GM21619 (cell line): ENCODE data around the gene OTP.

ENCODE experiments used
- ATAC-seq: cut with Tn5 transposase; IDR thresholded peaks from one replicate; pipeline ENCODE4 v1.9.1; 2021; ENCODE audit not compliant: unreplicated experiment

The OTP gene

GRCh38 chr5:77637998-77638762, at the start of gene OTP:
Gene OTP, minus strand, starts transcription at chr5:77638713. Its CDS starts 164 bp downstream, at chr5:77638549.
- no peak for ATAC-seq

GRCh38 chr5:77683171-77683732, 44.7 kb upstream of the OTP start:
- no peak for ATAC-seq

GRCh38 chr5:77670526-77670925, 32.0 kb upstream of the OTP start:
- ATAC-seq, result no peak

GRCh38 chr5:77669677-77670076, 31.2 kb upstream of the OTP start:
- ATAC-seq, result no peak

DNA sequence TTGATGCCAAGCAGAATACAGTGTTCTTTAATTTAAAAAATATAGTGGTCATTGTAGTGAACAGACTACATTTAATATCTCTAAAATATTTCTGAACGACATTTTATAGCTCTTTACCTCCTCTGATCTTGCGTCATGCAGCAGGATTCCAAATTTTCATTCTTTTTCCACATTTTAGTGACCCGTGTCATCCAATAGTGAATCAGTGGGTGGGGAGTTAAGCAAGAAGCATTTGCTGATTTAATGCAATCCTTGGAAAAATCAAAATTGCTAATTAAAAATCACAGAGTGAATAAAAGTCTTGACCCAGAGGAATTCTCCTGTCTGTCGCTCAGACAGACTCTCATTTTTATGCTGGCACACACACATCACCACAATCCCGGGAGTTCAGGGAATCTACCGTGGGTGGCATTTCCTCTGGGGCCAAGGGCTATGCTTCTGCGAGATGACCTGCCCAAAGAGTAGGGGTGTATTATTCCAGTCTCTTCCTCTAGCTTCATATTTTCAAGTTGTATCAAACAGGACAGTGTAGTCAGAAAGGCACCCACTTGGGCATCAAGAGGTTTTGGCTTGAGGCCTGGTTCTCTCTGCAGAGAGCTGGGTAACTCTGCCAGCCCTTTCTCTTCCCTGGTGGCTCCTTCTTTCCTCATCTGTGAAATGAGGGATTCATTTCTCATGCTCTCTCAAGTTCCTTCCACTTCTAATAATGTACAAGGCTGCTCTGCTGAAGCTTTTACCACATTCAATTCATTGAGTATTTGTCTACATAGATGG, 24.8 kb upstream of the OTP start:
- no peak for ATAC-seq

DNA sequence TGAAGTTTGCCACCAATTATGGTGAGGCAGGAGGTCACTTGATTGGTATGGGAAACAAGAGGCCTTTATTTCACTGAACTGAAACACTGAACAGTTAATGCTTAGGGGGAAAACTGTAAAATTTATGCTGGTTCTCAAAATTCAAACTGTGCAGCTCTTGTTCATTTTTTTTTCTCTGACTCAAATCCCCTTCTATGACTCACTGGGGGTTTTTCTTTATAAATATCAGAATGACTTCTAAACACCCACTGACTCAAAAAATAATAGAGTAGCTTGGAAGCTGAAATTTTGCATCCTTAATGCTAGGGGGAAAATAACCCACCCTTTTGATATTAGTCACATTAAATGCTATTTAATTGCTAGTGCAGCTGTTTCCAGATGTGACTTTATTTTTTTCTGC, 24.1 kb upstream of the OTP start:
- ATAC-seq, result no peak

GRCh38 chr5:77658662-77659061, 20.1 kb upstream of the OTP start:
- no peak for ATAC-seq

DNA sequence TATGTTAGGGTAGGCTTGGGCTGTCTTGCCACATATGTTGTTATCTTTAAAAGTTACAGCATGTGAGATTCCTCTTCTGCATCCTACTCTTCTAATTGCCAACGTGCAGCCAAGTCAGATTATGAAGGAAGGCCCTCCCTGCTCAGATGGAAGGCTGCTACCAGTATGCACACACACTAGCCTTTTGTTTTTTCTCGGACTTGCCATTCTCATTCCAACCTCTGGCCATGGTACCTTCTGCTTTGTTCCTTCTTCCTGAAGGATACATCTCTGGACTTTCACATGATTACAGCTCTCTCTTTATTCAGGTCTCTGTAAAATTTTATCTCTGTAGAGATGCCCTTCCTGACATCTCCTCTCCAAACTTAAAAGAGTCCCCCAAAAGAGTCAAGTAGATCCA, 12.8 kb upstream of the OTP start:
- no peak for ATAC-seq

- ATAC-seq, result no peak
These were observed 12.2 kb upstream of the OTP start for GRCh38 chr5:77650686-77651085.

DNA sequence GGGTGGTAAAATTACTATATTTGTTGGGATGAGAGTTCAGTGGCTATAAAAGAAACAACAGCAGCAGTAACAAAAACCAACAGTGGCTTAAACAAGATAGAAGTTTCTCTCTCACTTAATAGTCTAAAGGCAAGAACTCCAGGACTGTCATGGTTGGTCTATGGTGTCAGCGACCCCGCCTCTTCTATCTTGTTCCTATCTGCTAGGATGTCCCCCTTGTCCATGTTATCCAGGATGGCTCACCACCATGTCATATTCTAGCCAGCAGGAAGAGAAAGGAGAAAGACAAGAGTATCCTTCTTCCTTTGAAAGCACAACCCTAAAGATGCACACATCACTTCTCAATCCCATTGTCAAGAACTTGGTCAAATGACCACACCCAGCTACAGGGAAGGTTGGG, 11.3 kb upstream of the OTP start:
- no peak for ATAC-seq

DNA sequence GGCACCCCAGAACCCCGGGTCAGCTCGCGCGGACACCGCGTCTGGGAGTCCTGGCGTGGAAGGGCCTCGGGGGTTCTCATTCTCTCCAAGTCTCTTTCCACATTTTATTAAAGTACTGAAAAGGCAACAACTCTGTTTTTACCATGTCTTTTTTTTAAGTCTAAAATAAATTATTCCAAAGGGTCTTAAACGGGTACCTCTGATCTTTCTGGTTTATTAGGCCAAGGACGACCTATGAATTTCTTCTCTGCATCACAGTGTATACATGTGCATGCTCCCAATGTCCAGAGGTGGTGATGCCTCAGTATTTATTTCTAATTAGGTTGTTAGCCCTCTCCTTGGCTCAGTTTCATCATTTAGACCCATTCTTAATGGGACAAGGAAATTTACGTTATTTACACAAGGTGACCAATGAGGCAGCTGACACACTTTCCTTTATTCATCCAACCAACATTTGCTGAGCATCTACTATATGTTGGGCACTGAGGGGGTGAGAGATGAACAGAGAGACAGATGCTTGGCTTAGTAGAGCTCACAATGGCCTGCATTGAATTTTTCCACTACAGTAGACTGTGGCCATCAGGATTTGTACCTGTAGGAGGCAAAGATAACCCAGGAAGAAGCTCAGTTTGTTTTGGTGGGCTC, 7.6 kb upstream of the OTP start:
- no peak for ATAC-seq

DNA sequence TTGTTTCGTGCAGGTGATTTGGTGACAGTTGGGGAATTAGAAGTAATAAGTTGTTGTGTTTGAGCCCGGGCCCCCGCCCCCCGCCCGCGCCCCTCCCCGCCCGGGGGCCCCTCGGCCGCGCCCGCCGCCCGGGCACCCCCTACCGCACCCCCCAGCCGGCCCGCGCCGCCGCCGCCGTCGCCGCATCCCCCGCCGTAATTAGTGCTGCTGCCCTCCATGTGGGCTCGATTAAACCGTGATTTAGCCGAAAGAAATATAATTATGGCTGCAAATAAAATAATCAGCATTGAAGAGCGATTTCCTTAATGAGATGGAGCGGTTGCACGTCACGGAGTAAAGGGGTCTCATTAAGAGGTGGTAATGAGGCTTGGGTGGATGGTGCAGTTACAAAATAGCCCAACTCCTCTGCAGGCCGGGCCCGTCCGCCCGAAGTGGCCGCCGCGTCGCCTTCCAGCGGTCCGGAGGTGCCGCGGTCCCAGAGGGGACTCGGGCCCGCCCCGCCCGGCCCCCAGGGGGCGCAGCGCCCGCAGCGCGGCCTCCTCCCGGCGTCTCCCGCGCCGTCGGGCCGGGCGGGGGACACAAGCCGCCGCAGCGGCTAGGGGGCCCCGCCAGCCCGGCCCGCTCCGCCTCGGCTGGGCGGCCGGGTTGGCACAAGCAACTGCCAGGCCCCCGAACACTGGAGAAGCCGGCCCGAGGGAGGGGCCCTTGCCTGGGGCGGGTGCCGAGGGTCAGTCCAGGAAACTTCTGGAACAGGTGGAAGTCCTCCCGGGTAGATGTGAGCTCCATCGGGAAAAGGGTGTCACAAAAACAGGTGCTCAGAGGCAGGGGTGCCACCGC, 6.9 kb upstream of the OTP start:
- no peak for ATAC-seq

DNA sequence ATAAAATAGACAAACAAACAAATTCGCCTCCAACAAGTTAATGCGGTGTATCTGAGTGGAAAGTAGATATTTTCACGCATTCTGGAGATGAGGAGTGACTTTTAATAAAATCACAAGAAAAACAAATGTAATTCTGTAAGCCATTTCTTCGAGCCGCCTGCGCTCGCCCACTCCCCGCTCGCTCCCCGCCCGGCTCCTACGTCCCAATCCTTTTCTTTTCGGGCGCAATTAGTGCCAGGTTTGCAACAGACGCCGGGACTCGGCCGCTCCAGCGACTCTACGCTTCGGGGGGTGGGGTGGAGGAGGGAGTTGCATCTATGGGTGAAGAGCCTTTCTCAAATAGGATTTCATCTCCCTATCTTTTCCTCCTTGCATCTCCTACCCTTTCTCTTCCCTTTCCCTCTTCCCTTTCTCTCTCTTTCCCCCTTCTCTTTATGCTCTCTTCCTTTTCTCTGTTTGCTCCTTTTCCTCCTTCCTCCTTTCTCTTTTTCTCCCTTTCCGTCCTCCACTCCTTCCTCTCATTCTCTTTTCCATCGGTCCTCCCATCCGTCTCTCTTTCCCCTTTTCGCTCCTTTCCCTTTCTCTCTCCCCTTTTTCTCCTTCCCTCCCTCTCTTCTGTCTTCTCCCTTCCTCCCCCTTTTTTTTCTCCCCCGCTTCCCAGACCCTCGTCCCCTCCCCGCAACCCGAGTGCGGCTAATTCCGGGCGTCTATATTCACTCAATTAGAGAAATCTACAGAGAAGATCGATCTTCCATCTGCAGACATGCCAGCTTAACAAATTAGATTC, 6.1 kb upstream of the OTP start:
- no peak for ATAC-seq

- ATAC-seq, result no peak
These were observed 5.3 kb upstream of the OTP start for GRCh38 chr5:77643654-77644370.

DNA sequence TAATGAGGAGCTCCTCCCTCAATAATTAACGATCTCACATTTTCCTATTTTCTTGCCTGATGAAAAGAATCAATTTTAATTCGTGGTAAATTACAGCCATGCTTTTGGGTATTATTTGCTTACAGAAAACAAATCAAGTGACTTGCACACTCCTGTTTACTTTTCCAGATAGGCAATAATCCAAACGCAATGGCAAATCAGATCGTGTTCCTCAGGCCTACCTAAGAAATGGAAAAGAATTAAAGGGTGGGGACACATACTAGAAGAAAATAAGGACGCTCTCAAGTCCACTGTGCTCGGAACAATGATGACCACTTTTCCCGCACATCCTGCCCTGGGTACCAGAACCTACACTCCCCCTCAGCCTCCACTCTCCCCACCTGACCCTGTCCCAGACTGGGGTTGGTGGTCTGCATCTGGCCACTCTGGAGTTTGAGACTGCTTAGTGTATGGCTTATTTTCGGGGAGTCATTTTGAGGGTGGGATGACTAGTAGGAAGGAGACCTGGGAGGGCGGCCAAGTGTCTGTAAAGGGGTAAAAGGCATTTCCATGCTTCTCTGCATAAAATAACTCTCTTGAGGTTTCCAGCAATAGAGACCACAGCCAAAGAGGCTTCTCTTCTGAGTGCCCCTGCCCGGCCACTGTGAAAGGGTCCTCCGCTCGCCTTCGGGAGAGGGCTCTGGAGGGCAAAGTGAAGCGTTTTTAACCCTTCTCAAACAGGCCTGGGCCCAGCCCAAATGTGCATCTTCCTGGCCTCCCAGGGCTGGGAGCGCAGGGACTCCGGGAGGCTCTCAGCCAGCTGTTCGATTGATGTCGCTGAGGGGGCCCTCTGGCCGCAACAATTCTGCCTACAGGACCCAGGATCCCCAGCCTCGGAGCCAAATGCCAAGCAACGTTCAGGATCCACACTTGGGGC, 4.5 kb upstream of the OTP start:
- no peak for ATAC-seq

DNA sequence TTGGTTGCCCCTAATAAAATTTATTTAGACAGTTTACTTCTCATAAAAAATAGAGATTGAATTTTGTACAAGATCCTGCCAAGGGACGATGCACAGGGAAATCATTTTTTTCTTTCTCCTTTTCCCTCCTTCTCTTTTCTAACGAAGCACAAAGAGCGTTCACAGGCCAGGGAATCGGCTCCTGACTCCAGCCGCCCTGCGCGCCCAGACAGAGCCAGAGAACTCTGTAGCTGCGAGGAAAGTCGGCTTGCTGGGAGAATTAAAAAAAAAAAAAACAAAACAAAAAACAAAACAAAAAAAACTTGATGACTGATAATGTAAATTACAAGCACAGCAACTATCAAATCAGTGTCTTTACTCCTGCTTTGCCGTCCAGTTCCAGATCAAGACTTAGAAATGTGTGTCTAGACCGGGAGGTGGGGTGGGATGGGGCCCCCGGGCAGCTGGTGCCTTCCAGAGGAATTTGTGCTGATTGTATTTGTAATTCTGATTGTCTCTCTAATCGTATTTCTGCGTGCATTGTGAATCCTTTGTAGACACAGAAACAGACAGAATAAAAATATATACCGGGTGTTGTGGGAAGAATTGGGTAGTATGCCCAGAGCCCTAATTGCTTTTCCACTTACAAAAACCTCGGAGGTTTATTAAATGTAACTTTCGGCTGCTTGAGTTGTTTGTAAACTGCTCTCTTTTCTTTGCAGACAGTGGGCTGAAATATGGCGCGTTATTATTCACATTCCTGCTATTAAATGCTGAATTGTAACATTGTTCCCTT, 3.6 kb upstream of the OTP start:
- ATAC-seq, result no peak

- no peak for ATAC-seq
These were observed 3.0 kb upstream of the OTP start for GRCh38 chr5:77641397-77641943.
